Common myeloid progenitor, CD34-positive (primary cell): ENCODE data around the gene GCN1.

Source experiments
- CTCF ChIA-PET: fragments of 350-600 bp; sonication (Branson Sonifier 250); formaldehyde crosslinking; loops from one replicate; lab custom pipeline; 2021; ENCODE audit warnings: antibody characterized with exemption; lab: Charles Lee
- POLR2A ChIA-PET: fragments of 350-600 bp; sonication (Branson Sonifier 250); formaldehyde crosslinking; loops from one replicate; lab custom pipeline; 2021; ENCODE audit warnings: antibody characterized with exemption; lab: Charles Lee
- DNase-seq, 3 donors: peaks; one replicate each; pipeline versions ENCODE4 v3.0.0 to v3.0.0-alpha.2; 2013
- H3K27ac ChIP-seq, 2 experiments: 1 replicate in 1 of 2; 2 replicates in 1 of 2; pipeline ENCODE4 v1.7.0; 2013; ENCODE audit warnings: inconsistent platforms in 2 of 2, low read length in 2 of 2, mild to moderate bottlenecking in 2 of 2, low read depth in 1 of 2, moderate library complexity in 1 of 2; ENCODE audit not compliant: severe bottlenecking in 2 of 2, insufficient read depth in 1 of 2, poor library complexity in 1 of 2
- H3K27me3 ChIP-seq, 5 experiments: replicated peaks in 2 of 5; 1 replicate in 3 of 5; 2 replicates in 2 of 5; pipeline versions ENCODE4 v1.6.1 to v1.7.0; 2013; ENCODE audit warnings: low read length in 4 of 5, mild to moderate bottlenecking in 2 of 5, moderate library complexity in 2 of 5, inconsistent platforms in 1 of 5; ENCODE audit not compliant: insufficient read depth in 5 of 5, control insufficient read depth in 4 of 5
- H3K36me3 ChIP-seq, 4 experiments: 1 replicate in 2 of 4; 2 replicates in 2 of 4; pipeline versions ENCODE4 v1.6.1 to v1.7.0; 2013; ENCODE audit warnings: low read length in 3 of 4, control low read depth in 1 of 4, mild to moderate bottlenecking in 1 of 4; ENCODE audit not compliant: control insufficient read depth in 4 of 4, insufficient read depth in 4 of 4
- H3K4me1 ChIP-seq, 4 experiments: 1 replicate in 3 of 4; 2 replicates in 1 of 4; pipeline versions ENCODE4 v1.6.1 to v1.7.1; 2013; ENCODE audit warnings: low read length in 3 of 4, mild to moderate bottlenecking in 3 of 4, control low read depth in 1 of 4, inconsistent platforms in 1 of 4, moderate library complexity in 1 of 4; ENCODE audit not compliant: control insufficient read depth in 4 of 4, insufficient read depth in 4 of 4; ENCODE audit errors: control extremely low read depth in 1 of 4
- H3K4me3 ChIP-seq, 7 experiments: 1 replicate in 4 of 7; 2 replicates in 3 of 7; pipeline versions ENCODE4 v1.5.1 to v1.7.0; 2013; ENCODE audit warnings: mild to moderate bottlenecking in 7 of 7, low read length in 6 of 7, moderate library complexity in 6 of 7, inconsistent platforms in 2 of 7, low read depth in 2 of 7, control low read depth in 1 of 7; ENCODE audit not compliant: insufficient read depth in 4 of 7, control insufficient read depth in 1 of 7; ENCODE audit errors: extremely low read depth in 1 of 7
- H3K9me3 ChIP-seq, 5 experiments: 1 replicate in 4 of 5; 2 replicates in 1 of 5; pipeline versions ENCODE4 v1.6.1 to v1.7.1; 2013; ENCODE audit warnings: low read length in 4 of 5, mild to moderate bottlenecking in 2 of 5, inconsistent platforms in 1 of 5, low read depth in 1 of 5, moderate library complexity in 1 of 5; ENCODE audit not compliant: control insufficient read depth in 4 of 5, insufficient read depth in 2 of 5; ENCODE audit errors: control extremely low read depth in 1 of 5
- WGBS: methylation state at CpG from one replicate; pipeline ENCODE4 v1.1.5; 2013; ENCODE audit not compliant: insufficient coverage; 5-methylcytosine and 5-hydroxymethylcytosine counted together

Gene GCN1

GRCh38 chr12:120229487-120230325 is 35.2 kb upstream of the GCN1 start:
- WGBS: 63% methylated on average over 11 of the region's 12 CpGs
- ChIA-PET CTCF (interaction anchor here (0.6 to 17.6 kb wide), 9 partner anchors 20 to 128 kb away, joined by 3 to 879 read pairs (median 8); partner anchors contain the start of genes PXN, RNU4-1, RNU4-2 and RPLP0), POLR2A (interaction anchor here (1.7 to 9.1 kb wide), 4 partner anchors 8 to 62 kb away, joined by 6 to 113 read pairs (median 18); partner anchors contain the start of genes PXN, RNU4-1 and RNU4-2)
- Histone ChIP-seq H3K36me3 (peaks cover 0 to 3% (median 0%) of the 10 kb centered on the region in 4 experiments), H3K27ac (peak overlapping the region; percentile 74 to 78), H3K27me3 (no peaks in the 10 kb centered on the region), H3K9me3 (no peaks in the 10 kb centered on the region), H3K4me1 (peaks cover 30 to 99% (median 93%) of the 10 kb centered on the region in 4 experiments), H3K4me3 (peak overlapping the region in 4 of 7 experiments; percentile 16 to 40 (median 26))
- DNase-seq: no peak

- ChIA-PET CTCF (interaction anchor here (0.9 to 17.6 kb wide), 10 partner anchors 11 to 88 kb away, joined by 3 to 879 read pairs (median 8); partner anchors contain the start of genes PXN, RNU4-1, RNU4-2 and RPLP0), POLR2A (interaction anchor here (1.7 to 9.1 kb wide), 5 partner anchors 9 to 63 kb away, joined by 6 to 113 read pairs (median 14); partner anchors contain the start of genes PXN, RNU4-1, RNU4-2 and RPLP0)
- peak overlapping the region in 2 of 7 experiments; percentile 6 to 40 for H3K4me3 ChIP-seq
- H3K4me1 ChIP-seq: peaks cover 30 to 99% (median 93%) of the 10 kb centered on the region in 4 experiments
- WGBS: 54% methylated on average over 3 of the region's 7 CpGs
- peak in 1 of 3 donors; percentile 30 for DNase-seq
- no peaks in the 10 kb centered on the region for H3K27me3 ChIP-seq
- H3K9me3 ChIP-seq: no peaks in the 10 kb centered on the region
- peaks cover 0 to 5% (median 0%) of the 10 kb centered on the region in 4 experiments for H3K36me3 ChIP-seq
- H3K27ac ChIP-seq: peak overlapping the region in 1 of 2 experiments; percentile 78
These were observed 34.6 kb upstream of the GCN1 start for GRCh38 chr12:120229071-120229486.

- H3K4me3 ChIP-seq: peak overlapping the region in 4 of 7 experiments; percentile 25 to 42 (median 34)
- ChIA-PET POLR2A (interaction anchor here (1.7 to 9.1 kb wide), 5 partner anchors 10 to 63 kb away, joined by 6 to 113 read pairs (median 14); partner anchors contain the start of genes PXN, RNU4-1, RNU4-2 and RPLP0), CTCF (interaction anchor here (0.9 to 17.6 kb wide), 17 partner anchors 10 to 99 kb away, joined by 3 to 879 read pairs (median 5); partner anchors contain the start of genes PLA2G1B, PXN, RNU4-1 and RNU4-2)
- peak; percentile 81 to 91 (median 87) for DNase-seq
- no peaks in the 10 kb centered on the region for H3K27me3 ChIP-seq
- H3K27ac ChIP-seq: peak overlapping the region in 1 of 2 experiments; percentile 78
- WGBS: 17% methylated on average over 20 of the region's 23 CpGs
- no peaks in the 10 kb centered on the region for H3K9me3 ChIP-seq
- H3K4me1 ChIP-seq: peaks cover 30 to 98% (median 88%) of the 10 kb centered on the region in 4 experiments
- H3K36me3 ChIP-seq: peaks cover 0 to 11% (median 4%) of the 10 kb centered on the region in 4 experiments
These were observed 34.0 kb upstream of the GCN1 start for GRCh38 chr12:120228291-120229070.

- ChIA-PET POLR2A (interaction anchor here (1.7 to 9.1 kb wide), 5 partner anchors 10 to 64 kb away, joined by 6 to 113 read pairs (median 14); partner anchors contain the start of genes PXN, RNU4-1, RNU4-2 and RPLP0), CTCF (interaction anchor here (0.9 to 17.6 kb wide), 17 partner anchors 10 to 100 kb away, joined by 3 to 879 read pairs (median 5); partner anchors contain the start of genes PLA2G1B, PXN, RNU4-1 and RNU4-2)
- H3K27me3 ChIP-seq: no peaks in the 10 kb centered on the region
- peaks cover 26 to 92% (median 83%) of the 10 kb centered on the region in 4 experiments for H3K4me1 ChIP-seq
- H3K9me3 ChIP-seq: no peaks in the 10 kb centered on the region
- peak overlapping the region in 2 of 7 experiments; percentile 27 to 40 for H3K4me3 ChIP-seq
- peaks cover 0 to 14% (median 6%) of the 10 kb centered on the region in 4 experiments for H3K36me3 ChIP-seq
- H3K27ac ChIP-seq: peak overlapping the region in 1 of 2 experiments; percentile 18
- WGBS: 68% methylated on average over 3 of the region's 3 CpGs
- DNase-seq: no peak
These were observed 33.5 kb upstream of the GCN1 start for GRCh38 chr12:120228041-120228290.

GRCh38 chr12:120227233-120228040 is 32.9 kb upstream of the GCN1 start:
- no peak for DNase-seq
- WGBS: 98% methylated on average over 5 of the region's 8 CpGs
- Histone ChIP-seq H3K4me1 (peaks cover 23 to 87% (median 78%) of the 10 kb centered on the region in 4 experiments), H3K4me3 (no peak overlapping the region), H3K27me3 (no peaks in the 10 kb centered on the region), H3K36me3 (peaks cover 3 to 19% (median 11%) of the 10 kb centered on the region in 4 experiments), H3K9me3 (no peaks in the 10 kb centered on the region), H3K27ac (peak overlapping the region in 1 of 2 experiments; percentile 18)
- POLR2A ChIA-PET: interaction anchor here (1.7 to 9.1 kb wide), 5 partner anchors 11 to 64 kb away, joined by 6 to 113 read pairs (median 14); partner anchors contain the start of genes PXN, RNU4-1, RNU4-2 and RPLP0
- CTCF ChIA-PET: interaction anchor here (1.0 to 17.6 kb wide), 19 partner anchors 9 to 100 kb away, joined by 3 to 879 read pairs (median 5); partner anchors contain the start of genes PLA2G1B, PXN, RNU4-1 and RNU4-2
